NCI-H1436 (cell line): ENCODE results near the gene MAGEL2.

Experiments used
- DNase-seq: peaks from one replicate; lab custom pipeline; 2025; lab: John Stamatoyannopoulos, UW

Gene MAGEL2

DNA sequence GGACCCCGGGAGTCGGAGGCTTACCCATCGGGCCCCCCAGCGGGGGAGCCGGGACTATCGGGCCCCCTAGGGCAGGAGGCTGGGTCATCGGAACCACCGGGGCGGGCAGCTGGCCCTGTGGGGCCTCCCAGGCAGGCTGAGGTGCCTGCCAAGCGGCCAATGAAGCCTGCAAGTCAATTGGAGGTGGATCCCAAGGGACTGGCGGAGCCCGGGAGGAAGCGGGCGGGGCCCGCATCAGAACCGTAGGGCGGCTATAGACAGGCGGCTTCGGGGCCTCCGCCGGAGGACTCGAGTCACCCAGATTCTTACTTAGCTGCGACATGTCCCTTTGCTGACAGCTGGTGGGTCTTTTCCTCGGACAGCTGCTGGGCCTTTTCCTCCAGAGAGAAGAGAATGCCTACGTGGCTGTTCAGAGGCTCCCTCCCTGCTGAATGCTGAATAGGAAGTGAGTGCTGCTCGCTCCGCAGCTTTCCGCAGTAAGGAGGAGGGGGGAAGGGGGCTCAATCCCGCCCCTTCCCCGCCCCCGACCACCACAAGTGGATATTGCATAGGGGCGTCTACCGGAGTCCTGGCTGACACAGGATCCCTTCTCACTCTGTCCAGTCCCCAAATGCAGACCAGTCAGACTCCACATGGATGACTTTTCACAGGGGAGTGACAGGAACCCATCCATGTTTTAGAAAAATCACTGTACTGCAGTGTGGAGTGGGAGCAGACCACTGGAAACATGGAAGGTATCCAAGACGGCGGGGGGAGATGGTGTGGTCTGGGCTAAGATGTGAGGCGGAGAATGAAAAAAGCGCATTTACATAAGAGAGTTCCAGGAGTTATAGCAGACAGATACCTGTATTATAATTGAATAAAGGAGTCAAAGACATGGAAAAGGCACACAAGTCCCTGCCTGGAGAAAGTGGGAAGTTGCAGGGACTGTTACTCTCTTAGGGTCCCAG lies at the start of gene MAGEL2:
TSS of gene MAGEL2 (minus strand) at position 447 of the 950 bp plus-strand sequence. CDS start at position 322, 125 bp downstream.
- peak; percentile 72 for DNase-seq

GRCh38 chr15:23695282-23695681 lies 47.6 kb upstream of the MAGEL2 start:
- DNase-seq, result no peak

DNA sequence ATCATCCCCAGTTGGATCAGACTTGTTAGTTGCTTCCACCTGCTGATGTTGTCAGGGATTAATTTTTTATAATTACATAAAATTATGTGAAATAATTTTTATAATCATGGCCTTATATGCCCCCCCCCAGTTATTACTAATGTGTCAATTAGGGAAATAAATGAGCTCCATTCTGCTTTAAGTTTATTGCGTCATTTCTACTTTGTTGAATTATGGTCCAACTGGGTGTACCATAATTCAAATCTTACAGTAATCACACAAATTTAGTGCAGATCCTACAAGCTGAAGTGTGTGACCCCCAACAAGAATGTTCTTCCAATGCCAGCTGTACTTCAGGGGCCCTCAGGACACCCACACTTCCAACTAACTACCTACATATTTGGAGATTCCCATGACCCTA lies 46.9 kb upstream of the MAGEL2 start:
- no peak for DNase-seq

DNA sequence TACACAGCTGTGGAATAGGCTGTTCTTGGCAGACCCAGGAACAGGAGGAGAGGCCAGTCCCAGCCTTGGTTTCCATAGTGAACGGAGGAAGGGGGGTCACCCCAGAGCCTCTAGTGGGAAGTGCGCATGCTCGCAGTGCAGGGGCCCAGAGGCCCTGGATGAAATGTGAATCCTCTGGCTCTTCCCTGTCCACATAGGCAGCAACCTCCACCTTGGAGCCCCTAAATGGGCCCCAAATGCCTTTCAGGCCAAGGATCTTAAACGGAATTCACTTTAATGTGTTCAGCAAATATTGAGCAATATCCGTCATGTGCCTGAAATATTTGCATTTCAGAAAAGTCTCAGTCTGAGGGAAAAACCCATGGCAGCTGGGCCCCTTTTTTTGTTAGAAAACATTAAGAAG lies 42.8 kb upstream of the MAGEL2 start:
- DNase-seq, result peak; percentile 85

GRCh38 chr15:23690015-23690414 lies 42.3 kb upstream of the MAGEL2 start:
- DNase-seq, result no peak

GRCh38 chr15:23687143-23687470 lies 39.4 kb upstream of the MAGEL2 start, which contains the start of gene NDN:
Gene NDN (minus strand): TSS chr15:23687305. CDS start chr15:23687217, 88 bp downstream.
- peak; percentile 30 for DNase-seq

DNA sequence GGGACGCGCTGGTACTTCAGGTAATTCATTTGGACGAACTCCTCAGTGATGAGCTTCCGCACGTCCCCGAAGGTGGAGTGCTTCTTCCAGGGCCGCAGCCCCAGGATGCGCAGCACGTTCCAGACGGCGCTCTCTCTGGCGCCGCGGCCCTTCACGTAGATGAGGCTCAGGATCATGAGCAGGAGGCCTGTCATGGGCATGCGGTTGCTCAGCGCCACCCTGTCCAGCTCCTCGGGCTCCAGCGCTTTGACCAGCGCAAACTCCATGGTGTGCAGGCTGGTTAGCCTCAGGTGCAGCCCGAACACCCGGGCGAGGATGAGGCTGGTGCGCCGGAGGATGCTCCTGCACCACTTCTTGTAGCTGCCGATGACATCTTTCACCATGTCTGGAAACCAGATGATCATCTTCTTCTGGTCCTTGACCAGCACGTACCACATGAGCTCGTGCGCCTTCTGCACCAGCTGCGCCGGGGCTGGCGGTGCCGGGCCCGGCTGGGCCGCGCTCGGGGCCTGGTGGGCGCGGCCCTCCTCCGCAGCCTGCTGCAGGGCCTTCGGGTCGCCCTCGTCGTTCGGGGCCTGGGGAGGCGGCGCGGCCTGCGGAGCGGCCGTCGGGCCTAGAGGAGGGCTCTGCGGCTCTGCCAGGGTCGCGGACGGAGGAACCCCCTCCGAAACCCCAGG lies 38.9 kb upstream of the MAGEL2 start:
- DNase-seq, result no peak

- DNase-seq, result no peak
These were observed 23.8 kb upstream of the MAGEL2 start for GRCh38 chr15:23671481-23671880.

GRCh38 chr15:23670970-23671369 lies 23.3 kb upstream of the MAGEL2 start:
- no peak for DNase-seq

DNA sequence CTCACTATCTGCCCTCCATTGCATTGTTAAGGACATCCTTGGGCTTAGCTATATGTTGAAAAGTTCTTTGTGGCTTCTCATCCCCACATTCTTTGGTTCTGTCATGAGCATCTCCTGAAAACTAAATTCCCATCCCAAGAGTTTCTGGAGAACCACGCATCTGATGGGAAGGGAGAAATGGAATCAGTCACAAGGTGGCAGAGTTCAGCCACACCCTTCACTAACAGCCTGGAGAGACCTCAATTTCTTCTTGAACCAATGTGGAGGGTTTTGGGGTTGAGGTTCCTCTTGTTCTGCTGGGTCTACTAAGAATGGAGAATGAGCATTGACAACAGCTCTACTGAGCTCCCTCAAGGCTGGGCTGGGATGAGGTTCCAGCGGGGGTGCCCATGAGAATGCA lies 15.6 kb upstream of the MAGEL2 start:
- DNase-seq, result no peak

DNA sequence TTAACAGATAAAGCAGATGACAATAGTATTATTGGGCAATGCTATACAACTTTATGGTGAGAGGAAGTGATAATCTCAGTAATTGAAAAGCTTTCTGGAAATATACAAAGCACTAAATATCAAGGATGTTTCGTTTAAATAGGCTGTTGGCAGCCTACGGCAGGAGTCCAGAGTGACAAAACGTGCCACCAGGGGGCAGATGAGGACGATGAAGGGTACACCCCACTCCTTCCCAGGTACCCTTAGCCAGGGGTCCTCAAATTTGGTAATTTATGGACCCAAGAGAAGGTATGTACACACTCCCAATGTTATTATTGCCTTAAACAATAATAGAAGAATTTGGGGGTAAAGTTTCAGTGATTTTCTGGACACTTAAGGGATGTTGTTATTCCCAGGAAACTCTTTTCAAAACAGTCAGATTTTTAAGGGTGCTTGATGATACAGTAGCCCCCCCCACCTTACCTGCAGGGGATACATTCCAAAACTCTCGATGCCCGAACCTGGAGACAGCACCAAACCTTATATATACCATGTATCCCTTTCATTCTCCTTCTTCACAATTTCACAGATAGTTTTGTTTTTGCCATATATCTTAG lies 1.4 kb upstream of the MAGEL2 start:
- DNase-seq, result peak; percentile 65

DNA sequence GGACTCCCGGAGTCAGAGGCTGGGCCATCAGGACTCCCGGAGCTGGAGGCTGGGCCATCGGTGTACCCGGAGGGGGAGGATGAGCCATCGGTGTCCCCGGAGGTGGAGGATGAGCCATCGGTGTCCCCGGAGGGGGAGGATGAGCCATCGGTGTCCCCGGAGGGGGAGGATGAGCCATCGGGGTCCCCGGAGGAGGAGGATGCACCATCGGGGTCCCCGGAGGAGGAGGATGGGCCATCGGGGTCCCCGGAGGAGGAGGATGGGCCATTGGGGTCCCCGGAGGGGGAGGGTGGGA lies 719 bp downstream of the MAGEL2 start:
- DNase-seq, result no peak

- no peak for DNase-seq
These were observed 1.3 kb downstream of the MAGEL2 start for GRCh38 chr15:23646165-23647000.

DNA sequence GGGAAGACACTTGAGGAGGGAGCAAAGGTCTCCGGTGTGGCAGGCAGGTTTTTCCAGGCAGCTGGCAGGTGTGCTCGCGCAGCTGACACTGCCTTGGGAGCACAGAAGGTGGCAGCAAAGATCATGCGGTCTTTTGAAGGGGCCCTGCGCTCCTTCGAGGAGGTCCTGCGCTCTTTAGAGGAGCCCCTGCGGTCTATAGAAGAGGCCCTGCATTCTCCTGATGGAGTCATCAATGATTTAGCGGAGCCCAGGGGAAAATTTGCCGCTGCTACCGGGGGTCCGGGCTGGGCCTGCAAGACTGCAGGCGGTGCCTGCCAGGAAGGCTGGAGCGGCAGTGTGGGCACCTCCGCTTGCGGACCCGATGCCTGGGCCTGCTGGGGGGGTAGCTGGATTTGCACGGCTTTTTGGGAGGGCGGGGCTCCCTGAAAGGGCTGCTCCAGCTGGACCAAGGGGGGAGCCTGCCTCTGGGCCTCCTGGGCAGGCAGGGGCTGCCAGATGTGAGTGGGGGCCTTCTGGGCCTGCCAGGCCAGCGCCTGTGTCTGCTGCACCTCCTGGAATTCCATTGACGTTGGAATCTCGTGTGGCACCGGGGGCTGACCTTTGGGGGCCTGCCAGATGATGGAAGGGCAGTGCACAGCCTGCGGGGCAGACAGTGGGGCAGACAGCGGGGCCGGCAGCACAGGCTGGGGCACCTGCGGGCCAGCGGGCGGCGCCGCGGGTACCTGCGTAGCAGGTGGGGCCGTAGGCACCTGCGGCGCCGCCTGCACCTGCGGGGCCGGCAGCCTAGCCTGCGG lies 2.1 kb downstream of the MAGEL2 start:
- peak; percentile 30 for DNase-seq

DNA sequence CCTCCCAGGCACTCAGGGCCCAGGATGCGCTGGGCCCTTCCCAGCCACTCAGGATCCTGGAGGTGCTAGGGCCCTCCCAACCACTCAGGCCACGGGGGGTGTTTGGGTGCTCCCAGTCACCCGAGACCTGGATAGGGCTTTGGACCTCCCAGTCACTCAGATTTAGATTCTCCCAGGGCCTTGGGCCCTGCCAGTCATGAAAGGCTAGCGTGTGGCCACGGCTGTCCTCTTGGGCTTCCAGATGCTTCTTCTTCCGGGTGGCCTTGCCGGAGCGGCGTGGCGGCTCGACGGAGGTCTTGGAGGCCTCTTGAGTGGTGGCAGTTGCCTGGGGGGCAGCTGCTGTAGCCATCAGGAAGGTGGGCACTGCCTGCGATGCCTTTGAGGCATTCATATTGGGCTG lies 2.8 kb downstream of the MAGEL2 start:
- DNase-seq, result no peak

- peak; percentile 76 for DNase-seq
These were observed 5.1 kb downstream of the MAGEL2 start for GRCh38 chr15:23642413-23643044.

DNA sequence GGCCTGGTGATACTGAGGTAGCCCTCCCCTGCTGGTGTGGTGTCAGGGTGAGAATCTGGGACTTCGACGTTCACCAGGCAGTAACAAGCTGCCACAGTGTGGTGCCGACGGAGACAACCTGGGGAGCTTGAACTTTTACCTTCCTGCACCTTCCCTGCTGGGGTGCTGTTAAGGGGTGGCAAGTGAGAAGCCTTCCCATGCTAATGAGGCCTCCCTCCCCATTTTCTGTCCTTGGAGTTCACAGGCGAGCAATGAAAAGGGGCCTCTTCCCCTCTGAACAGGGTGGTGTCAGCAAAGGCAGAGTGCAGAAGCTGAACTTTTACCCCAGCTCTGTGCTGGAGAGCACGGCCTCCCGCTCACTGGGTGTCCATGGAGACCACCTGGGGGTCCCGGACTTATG lies 13.5 kb downstream of the MAGEL2 start:
- no peak for DNase-seq

- DNase-seq, result peak; percentile 36
These were observed 18.3 kb downstream of the MAGEL2 start for GRCh38 chr15:23629234-23629805.

GRCh38 chr15:23628612-23629233 lies 18.9 kb downstream of the MAGEL2 start:
- no peak for DNase-seq

DNA sequence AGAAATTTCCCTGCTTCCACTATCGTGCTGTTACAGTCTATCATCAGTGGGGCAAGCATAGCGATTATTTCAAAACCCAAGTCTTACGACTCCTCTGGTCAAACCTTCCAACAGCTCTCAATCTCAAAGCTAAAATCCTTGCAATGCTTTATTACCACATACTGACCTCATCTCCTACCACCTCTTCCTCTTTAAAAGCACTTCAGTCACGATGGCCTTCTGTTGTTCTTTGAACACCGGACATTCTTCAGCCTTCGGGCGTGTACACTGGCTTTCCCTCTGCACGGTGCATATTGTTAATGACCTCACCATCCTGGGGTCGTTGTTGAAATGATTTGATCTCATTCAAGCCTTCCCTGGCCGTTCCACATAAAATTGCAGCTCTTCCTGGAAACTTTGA lies 31.1 kb downstream of the MAGEL2 start:
- DNase-seq, result no peak
